IMR-90 (cell line): Measurements from ENCODE around the gene APCDD1L. TPM values are rescaled to one million over a fixed set of nuclear protein-coding genes. Genes with fewer than 3 reads are reported as not detected.

Experiments
- ATAC-seq: fragments of 200-7000 bp; cut with Tn5 transposase; 2 replicates; pipeline ENCODE4 v1.9.1; 2020; ENCODE audit warnings: low read depth, mild to moderate bottlenecking, moderate library complexity
- BruUV-seq: library from RNA; stranded (reverse); fragments of 400-500 nt; replicated peaks from 2 replicates; lab custom pipeline; 2021; lab: Mats Ljungman, UMichigan
- CTCF ChIA-PET: fragments of 300-600 bp; formaldehyde crosslinking; extraction: SDS; loops from one replicate; lab custom pipeline; 2021; ENCODE audit warnings: antibody characterized with exemption; lab: Yijun Ruan, JAX
- POLR2A ChIA-PET: fragments of 300-600 bp; sonication (Branson Sonifier 250); formaldehyde crosslinking; loops from one replicate; lab custom pipeline; 2022; ENCODE audit warnings: antibody characterized with exemption; ENCODE audit not compliant: unreplicated experiment; lab: Charles Lee
- DNase-seq: peaks from one replicate; pipeline ENCODE4 v3.0.0; 2013
- H2AFZ ChIP-seq: replicated peaks from 2 replicates; pipeline ENCODE3; 2013; ENCODE audit warnings: low read length, mild to moderate bottlenecking; ENCODE audit not compliant: poor library complexity
- H2AK5ac ChIP-seq: 2 replicates; pipeline ENCODE4 v1.6.1; 2013; ENCODE audit warnings: low read depth, low read length, inconsistent platforms
- H2AK9ac ChIP-seq: replicated peaks from 2 replicates; pipeline ENCODE3; 2013; ENCODE audit warnings: mild to moderate bottlenecking, low read depth, low read length, moderate library complexity; ENCODE audit not compliant: poor library complexity
- H2BK120ac ChIP-seq: 2 replicates; pipeline ENCODE4 v1.6.1; 2013; ENCODE audit warnings: low read depth, low read length, inconsistent platforms
- H2BK15ac ChIP-seq: 3 replicates; pipeline ENCODE4 v1.6.1; 2013; ENCODE audit warnings: low read depth, low read length, inconsistent platforms
- H2BK20ac ChIP-seq: 2 replicates; pipeline ENCODE4 v1.6.1; 2013; ENCODE audit warnings: low read depth, mild to moderate bottlenecking, inconsistent platforms, low read length, moderate library complexity
- H2BK5ac ChIP-seq: 2 replicates; pipeline ENCODE4 v1.6.1; 2013; ENCODE audit warnings: mild to moderate bottlenecking, low read depth, low read length, inconsistent platforms; ENCODE audit not compliant: poor library complexity, severe bottlenecking
- H3K14ac ChIP-seq: replicated peaks from 2 replicates; pipeline ENCODE4 v1.6.1; 2013; ENCODE audit warnings: low read depth, low read length, inconsistent platforms
- H3K18ac ChIP-seq: 2 replicates; pipeline ENCODE4 v1.6.1; 2013; ENCODE audit warnings: low read depth, low read length, control low read depth
- H3K23ac ChIP-seq: 2 replicates; pipeline ENCODE4 v1.6.1; 2013; ENCODE audit warnings: low read depth, low read length, inconsistent platforms
- H3K27ac ChIP-seq: 2 replicates; pipeline ENCODE4 v1.5.1; 2013; ENCODE audit warnings: mild to moderate bottlenecking, control low read depth, low read length; ENCODE audit not compliant: insufficient read depth
- H3K27me3 ChIP-seq: 2 replicates; pipeline ENCODE4 v1.6.1; 2013; ENCODE audit warnings: low read length; ENCODE audit not compliant: control insufficient read depth, insufficient read depth
- H3K36me3 ChIP-seq: 2 replicates; pipeline ENCODE4 v1.6.1; 2013; ENCODE audit warnings: low read length, mixed read lengths; ENCODE audit not compliant: control insufficient read depth, insufficient read depth
- H3K4ac ChIP-seq: 2 replicates; pipeline ENCODE4 v1.6.1; 2013; ENCODE audit warnings: low read depth, low read length, inconsistent platforms
- H3K4me1 ChIP-seq: 2 replicates; pipeline ENCODE4 v1.6.1; 2013; ENCODE audit warnings: low read length, mixed read lengths; ENCODE audit not compliant: control insufficient read depth, insufficient read depth
- H3K4me2 ChIP-seq: 2 replicates; pipeline ENCODE4 v1.6.1; 2013; ENCODE audit warnings: low read depth, mild to moderate bottlenecking, control low read depth, low read length, moderate library complexity
- H3K4me3 ChIP-seq: 2 replicates; pipeline ENCODE4 v1.5.1; 2013; ENCODE audit warnings: low read depth, mild to moderate bottlenecking, control low read depth, low read length, moderate library complexity; ENCODE audit not compliant: insufficient read depth
- H3K56ac ChIP-seq: 2 replicates; pipeline ENCODE4 v1.6.1; 2013; ENCODE audit warnings: low read length, inconsistent platforms; ENCODE audit not compliant: insufficient read depth; ENCODE audit errors: extremely low read depth
- H3K79me1 ChIP-seq, 2 experiments: 2 replicates each; pipeline ENCODE4 v1.6.1; 2013; ENCODE audit warnings: low read length in 2 of 2, inconsistent platforms in 1 of 2, low read depth in 1 of 2
- H3K9ac ChIP-seq: 2 replicates; pipeline ENCODE4 v1.6.1; 2013; ENCODE audit warnings: low read depth, low read length, control low read depth
- H3K9me1 ChIP-seq: 2 replicates; pipeline ENCODE4 v1.6.1; 2013; ENCODE audit warnings: low read length, inconsistent platforms; ENCODE audit not compliant: insufficient read depth
- H3K9me3 ChIP-seq: 2 replicates; pipeline ENCODE4 v1.6.1; 2013; ENCODE audit warnings: low read length; ENCODE audit not compliant: control insufficient read depth, insufficient read depth
- H4K20me1 ChIP-seq: 2 replicates; pipeline ENCODE4 v1.6.1; 2013; ENCODE audit warnings: low read length, inconsistent platforms; ENCODE audit not compliant: insufficient read depth
- H4K5ac ChIP-seq: 2 replicates; pipeline ENCODE4 v1.6.1; 2013; ENCODE audit warnings: mild to moderate bottlenecking, low read depth, low read length, control low read depth
- H4K8ac ChIP-seq, 2 experiments: 2 replicates each; pipeline ENCODE4 v1.6.1; 2013; ENCODE audit warnings: low read depth in 2 of 2, low read length in 2 of 2, control low read depth in 1 of 2, inconsistent platforms in 1 of 2
- H4K91ac ChIP-seq: 2 replicates; pipeline ENCODE4 v1.6.1; 2013; ENCODE audit warnings: low read depth, low read length, inconsistent platforms; ENCODE audit not compliant: insufficient read depth
- BHLHE40 ChIP-seq: fragments of 150-350 bp; IDR thresholded peaks from 2 replicates; pipeline ENCODE4 v1.6.1; 2016; ENCODE audit warnings: mild to moderate bottlenecking, low read depth, low read length
- FOS ChIP-seq: fragments of 150-350 bp; IDR thresholded peaks from 2 replicates; pipeline ENCODE4 v1.6.1; 2016; ENCODE audit warnings: low read depth, low read length
- NFE2L2 ChIP-seq: fragments of 150-350 bp; IDR thresholded peaks from 2 replicates; pipeline ENCODE4 v1.6.1; 2016; ENCODE audit warnings: low read depth, mild to moderate bottlenecking, low read length
- RAD21 ChIP-seq: IDR thresholded peaks from 2 replicates; pipeline ENCODE4 v1.6.1; 2012; ENCODE audit warnings: low read length, improper control_type of control experiment
- RCOR1 ChIP-seq: IDR thresholded peaks from 2 replicates; pipeline ENCODE4 v1.6.1; 2012; ENCODE audit warnings: mild to moderate bottlenecking, low read length, improper control_type of control experiment; ENCODE audit not compliant: insufficient replicate concordance
- WGBS, 2 experiments: methylation state at CpG; one replicate each; pipeline versions ENCODE4 v1.1.5 to v1.1.7; 2013; ENCODE audit warnings: missing lambda C conversion rate in 2 of 2; ENCODE audit not compliant: insufficient read length in 1 of 2; ENCODE audit errors: extremely low coverage in 2 of 2; 5-methylcytosine and 5-hydroxymethylcytosine counted together
- dilution Hi-C: fragments of 300-500 bp; cut with HindIII; formaldehyde crosslinking; loops from one replicate; pipeline ENCODE4 v1.14.3; 2018; ENCODE audit warnings: low sequenced_read_pairs; ENCODE audit not compliant: unreplicated experiment
- in situ Hi-C: fragments of 300-500 bp; cut with MboI; formaldehyde crosslinking; loops from 3 replicates; pipeline ENCODE4 v1.14.3; 2019; ENCODE audit warnings: low sequenced_read_pairs, inconsistent platforms, mixed read lengths
- intact Hi-C: fragments of 100-400 bp; cut with micrococcal nuclease; formaldehyde crosslinking; loops from 2 replicates; pipeline ENCODE4 v1.10.0; 2022
- polyA plus RNA-seq, 3 experiments: library from polyadenylated mRNA; depleted of rRNA; stranded (reverse); fragments of >200 nt; gene quantifications; 2 replicates each; pipeline ENCODE4 v1.2.3, GENCODE V29; 2012; ENCODE audit warnings: low replicate concordance in 1 of 3
- total RNA-seq: library from RNA; depleted of rRNA; stranded (reverse); fragments of >200 nt; gene quantifications from 2 replicates; pipeline ENCODE4 v1.2.3, GENCODE V29; 2012
- TF ChIP-seq, protein P1 (sequence below): fragments of 150-350 bp; IDR thresholded peaks from 2 replicates; pipeline ENCODE4 v1.6.1; 2016; ENCODE audit warnings: low read depth, mild to moderate bottlenecking, low read length, moderate library complexity, borderline replicate concordance

APCDD1L gene
- total and polyA plus RNA-seq, 2 of the 4 experiments (the other 2 are of a cell fraction): 2.5 to 18.3 TPM

DNA sequence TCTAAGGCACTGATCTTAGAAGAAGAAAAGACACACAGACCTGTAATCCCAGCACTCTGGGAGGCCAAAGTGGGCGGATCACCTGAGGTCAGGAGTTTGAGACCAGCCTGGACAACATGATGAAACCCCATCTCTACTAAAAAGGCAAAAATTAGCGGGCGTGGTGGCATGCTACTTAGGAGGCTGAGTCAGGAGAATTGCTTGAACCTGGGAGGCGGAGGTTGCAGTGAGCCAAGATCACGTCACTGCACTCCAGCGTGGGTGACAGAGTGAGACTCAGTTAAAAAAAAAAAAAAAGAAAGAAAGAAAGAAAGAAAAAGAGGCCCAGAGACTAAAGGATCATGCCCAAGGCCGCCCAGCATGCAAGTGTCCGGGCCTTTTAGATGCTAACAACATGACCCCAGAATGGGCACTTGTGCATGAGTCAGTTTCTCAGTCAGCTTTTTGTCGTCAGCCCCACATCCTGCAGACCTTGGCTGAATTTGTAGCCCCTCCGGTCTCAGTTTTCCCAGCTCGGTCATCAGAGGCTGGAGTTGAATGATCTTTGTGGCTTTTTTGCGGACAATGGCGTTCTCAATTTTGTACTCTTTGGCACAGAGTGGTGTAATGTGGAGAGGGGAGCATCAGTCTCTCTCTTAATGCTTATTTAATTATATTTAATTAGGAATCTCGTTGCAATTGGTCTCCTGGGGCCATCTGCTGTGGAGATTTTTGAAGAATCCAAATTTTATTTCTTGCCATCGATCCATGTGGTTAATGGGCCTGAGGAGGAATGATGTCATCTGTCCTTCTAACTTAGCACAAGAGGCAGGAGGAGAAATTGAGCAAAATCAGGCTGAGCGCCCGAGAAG is 30.6 kb upstream of the APCDD1L start:
- H3K36me3 ChIP-seq: no peaks in the 10 kb centered on the region
- H4K20me1 ChIP-seq: no peaks in the 10 kb centered on the region
- CTCF ChIA-PET: no interaction called here
- no peak overlapping the region for H3K4me3 ChIP-seq
- in situ Hi-C loops: no loop called here
- no peak overlapping the region for H2AFZ ChIP-seq
- no peak overlapping the region for H4K8ac ChIP-seq
- no peak overlapping the region for H3K23ac ChIP-seq
- dilution Hi-C loops: no loop called here
- no peak overlapping the region for H2AK9ac ChIP-seq
- no peak overlapping the region for H3K4me2 ChIP-seq
- peaks cover 31% of the 10 kb centered on the region for H3K4me1 ChIP-seq
- TF ChIP-seq NFE2L2 (no peak), BHLHE40 (no peak), RCOR1 (no peak), RAD21 (no peak), FOS (no peak)
- TF ChIP-seq, protein P1, sequence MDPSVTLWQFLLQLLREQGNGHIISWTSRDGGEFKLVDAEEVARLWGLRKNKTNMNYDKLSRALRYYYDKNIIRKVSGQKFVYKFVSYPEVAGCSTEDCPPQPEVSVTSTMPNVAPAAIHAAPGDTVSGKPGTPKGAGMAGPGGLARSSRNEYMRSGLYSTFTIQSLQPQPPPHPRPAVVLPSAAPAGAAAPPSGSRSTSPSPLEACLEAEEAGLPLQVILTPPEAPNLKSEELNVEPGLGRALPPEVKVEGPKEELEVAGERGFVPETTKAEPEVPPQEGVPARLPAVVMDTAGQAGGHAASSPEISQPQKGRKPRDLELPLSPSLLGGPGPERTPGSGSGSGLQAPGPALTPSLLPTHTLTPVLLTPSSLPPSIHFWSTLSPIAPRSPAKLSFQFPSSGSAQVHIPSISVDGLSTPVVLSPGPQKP: no peak
- 0 out of 2 replicates have a peak overlapping the region, but pooled peaks have one; percentile 30 for H3K14ac ChIP-seq
- H3K9me1 ChIP-seq: peaks cover 16% of the 10 kb centered on the region; the same call in 1 of the 2 replicates
- H2BK15ac ChIP-seq: no peak overlapping the region
- no peak overlapping the region for H2BK5ac ChIP-seq
- no peak overlapping the region for H4K5ac ChIP-seq
- intact Hi-C loops: no loop called here
- POLR2A ChIA-PET: no interaction called here
- H3K79me1 ChIP-seq: peaks cover 0 to 8% of the 10 kb centered on the region in 2 experiments; a peak in 1 of 4 replicates
- no peak overlapping the region for H3K27ac ChIP-seq
- no peak overlapping the region for H2BK20ac ChIP-seq
- no peak for DNase-seq
- no peak overlapping the region for H3K56ac ChIP-seq
- H3K27me3 ChIP-seq: no peaks in the 10 kb centered on the region
- H4K91ac ChIP-seq: peak overlapping the region; percentile 79; the same call in 1 of the 2 replicates
- no peaks in the 10 kb centered on the region for H3K9me3 ChIP-seq
- no TSS peak for BruUV-seq
- H3K4ac ChIP-seq: no peak overlapping the region
- no peak overlapping the region for H3K18ac ChIP-seq
- H2BK120ac ChIP-seq: peak overlapping the region; percentile 59
- H2AK5ac ChIP-seq: peak overlapping the region; percentile 11; the same call in 1 of the 2 replicates
- no peak overlapping the region for H3K9ac ChIP-seq
- 100% methylated on average over 7 of the region's 17 CpGs; no CpG with 5 or more reads in 1 of the 2 experiments for WGBS, 2 experiments
- ATAC-seq: no peak
